ENCODE data around the gene TBCB. TPM values are rescaled to one million over a fixed set of nuclear protein-coding genes. Genes with fewer than 3 reads are reported as not detected.
"Not testable (repeated sequence)": the region's sequence is repeated elsewhere in the genome, so short reads cannot be mapped to it uniquely, and the experiment has no call there.

TBCB gene, protein sequence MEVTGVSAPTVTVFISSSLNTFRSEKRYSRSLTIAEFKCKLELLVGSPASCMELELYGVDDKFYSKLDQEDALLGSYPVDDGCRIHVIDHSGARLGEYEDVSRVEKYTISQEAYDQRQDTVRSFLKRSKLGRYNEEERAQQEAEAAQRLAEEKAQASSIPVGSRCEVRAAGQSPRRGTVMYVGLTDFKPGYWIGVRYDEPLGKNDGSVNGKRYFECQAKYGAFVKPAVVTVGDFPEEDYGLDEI
- 100 to 1,000 TPM; 121 to 123 TPM for total RNA-seq
- 100 to 1,000 TPM; 131 to 220 TPM for polyA plus RNA-seq
- long read RNA-seq, donor 1, transcript TBCB-201 (6 exons, 1,473 nt) = major isoform, 97 of 122 reads
- long read RNA-seq, donor 1, partial matches to known transcripts = 4 of 122 reads
- long read RNA-seq, donor 1, other reads (novel, unspliced or antisense) = 15 of 122 reads
- long read RNA-seq, donor 2, transcript TBCB-201 (6 exons, 1,473 nt) = major isoform, 43 of 58 reads
- long read RNA-seq, donor 2, partial matches to known transcripts = 3 of 58 reads
- long read RNA-seq, donor 2, other reads (novel, unspliced or antisense) = 7 of 58 reads

DNA sequence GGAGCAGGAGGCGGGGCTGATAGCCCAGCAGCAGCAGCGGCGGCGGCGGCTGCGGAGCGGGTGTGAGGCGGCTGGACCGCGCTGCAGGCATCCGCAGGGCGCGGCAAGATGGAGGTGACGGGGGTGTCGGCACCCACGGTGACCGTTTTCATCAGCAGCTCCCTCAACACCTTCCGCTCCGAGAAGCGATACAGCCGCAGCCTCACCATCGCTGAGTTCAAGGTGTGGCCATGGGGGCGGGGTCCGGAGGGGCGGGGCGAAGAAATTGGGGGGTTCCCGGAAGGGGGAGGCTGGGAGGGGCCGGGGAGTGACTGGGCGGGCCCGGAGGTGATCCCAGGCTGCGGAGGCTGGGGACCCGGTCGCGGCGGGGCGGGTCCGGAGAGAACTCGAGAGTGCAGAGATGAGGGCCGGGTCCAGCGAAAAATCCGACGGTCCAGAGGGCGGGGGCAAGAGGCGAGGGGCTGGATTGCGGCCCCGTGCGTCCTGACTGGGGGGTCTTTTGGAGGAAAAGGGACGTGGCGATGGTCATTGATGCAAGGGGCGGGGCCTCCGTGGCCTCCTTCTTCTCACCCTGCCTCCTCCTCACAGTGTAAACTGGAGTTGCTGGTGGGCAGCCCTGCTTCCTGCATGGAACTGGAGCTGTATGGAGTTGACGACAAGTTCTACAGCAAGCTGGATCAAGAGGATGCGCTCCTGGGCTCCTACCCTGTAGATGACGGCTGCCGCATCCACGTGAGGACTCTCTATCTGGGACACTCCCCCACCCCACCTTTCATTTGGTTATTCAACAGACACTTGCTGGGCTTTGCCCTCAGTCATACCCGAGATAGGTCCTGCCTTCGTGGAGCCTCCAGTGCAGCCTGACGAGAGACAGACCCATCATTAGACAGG, at the start of gene TBCB:
TBCB (plus strand) TSS at position 16 of the 891 bp plus-strand sequence; CDS start at position 109, 93 bp downstream.
- ATAC-seq (ENCODE audit: low FRiP score) = peak; percentile 76
- peak within 1 kb of the TSS in 1 of 2 donors; percentile 61 for H3K27ac ChIP-seq (ENCODE audit: low read depth in 1 of 2, low read length in 2 of 2)
- intact Hi-C loops (cut with DNase I) = loop anchor here in 1 of 2 donors (2.0 to 5.0 kb wide), 2 partner anchors 61 to 118 kb away; partner anchors contain the start of genes SDHAF1, THAP8 and WDR62
- DNase-seq = peak; percentile 90 to 94
- no peaks in the 10 kb centered on the region for H3K9me3 ChIP-seq (ENCODE audit: control insufficient read depth, low read length)
- no peaks in the 10 kb centered on the region for H3K27me3 ChIP-seq (ENCODE audit: control insufficient read depth in 1 of 2, insufficient read depth in 2 of 2, low read length in 1 of 2)
- WGBS, 2 donors = 2% methylated on average over 59 of the region's 59 CpGs
- H3K4me3 ChIP-seq (ENCODE audit: low read length in 2 of 2) = peak within 1 kb of the TSS; percentile 48 to 50
- H3K36me3 ChIP-seq (ENCODE audit: control insufficient read depth in 1 of 2, insufficient read depth in 2 of 2, low read length in 1 of 2) = no peaks in the 10 kb centered on the region
- H3K4me1 ChIP-seq (ENCODE audit: control insufficient read depth in 1 of 2, insufficient read depth in 2 of 2, low read length in 2 of 2) = no peaks in the 10 kb centered on the region

DNA sequence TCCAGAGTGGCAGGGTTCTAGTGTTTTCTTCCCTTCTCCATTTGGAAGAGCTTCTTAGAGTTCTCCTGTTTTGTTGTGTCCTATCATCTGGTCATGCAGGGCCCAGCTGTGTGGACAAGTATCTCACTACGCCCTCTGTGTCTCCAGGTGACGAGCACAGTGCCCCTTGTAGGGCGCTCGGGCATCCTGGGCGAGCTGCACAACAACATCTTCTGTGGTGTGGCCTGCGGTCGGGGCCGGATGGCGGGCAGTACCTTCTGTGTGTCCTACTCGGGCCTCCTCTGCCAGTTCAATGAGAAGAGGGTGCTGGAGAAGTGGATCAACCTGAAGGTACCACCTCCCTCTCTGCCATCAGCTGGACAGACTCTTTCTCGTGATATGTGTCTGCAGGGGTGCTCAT, 47.6 kb upstream of the TBCB start:
- 91 to 98% methylated on average over 11 of the region's 11 CpGs for WGBS, 2 donors
- intact Hi-C loops (cut with DNase I) = no loop called here

GRCh38 chr19:36068810-36069499, 46.3 kb upstream of the TBCB start:
- H3K36me3 ChIP-seq (ENCODE audit: control insufficient read depth in 1 of 2, insufficient read depth in 2 of 2, low read length in 1 of 2); H3K27ac ChIP-seq (ENCODE audit: low read depth in 1 of 2, low read length in 2 of 2); H3K4me1 ChIP-seq (ENCODE audit: control insufficient read depth in 1 of 2, insufficient read depth in 2 of 2, low read length in 2 of 2); intact Hi-C loops (cut with DNase I); ATAC-seq (ENCODE audit: low FRiP score); H3K4me3 ChIP-seq (ENCODE audit: low read length in 2 of 2); H3K27me3 ChIP-seq (ENCODE audit: control insufficient read depth in 1 of 2, insufficient read depth in 2 of 2, low read length in 1 of 2); H3K9me3 ChIP-seq (ENCODE audit: control insufficient read depth, low read length); DNase-seq: not testable (repeated sequence)
- WGBS, 2 donors = 97% methylated on average over 16 to 54 of the region's 57 CpGs

More for the DNA sequence above, 47.6 kb upstream of the TBCB start:
- no peaks in the 10 kb centered on the region for H3K9me3 ChIP-seq (ENCODE audit: control insufficient read depth, low read length)
- no peaks in the 10 kb centered on the region for H3K36me3 ChIP-seq (ENCODE audit: control insufficient read depth in 1 of 2, insufficient read depth in 2 of 2, low read length in 1 of 2)
- no peak overlapping the region for H3K27ac ChIP-seq (ENCODE audit: low read depth in 1 of 2, low read length in 2 of 2)
- DNase-seq (no peak), ATAC-seq (ENCODE audit: low FRiP score) (no peak)
- H3K4me1 ChIP-seq (ENCODE audit: control insufficient read depth in 1 of 2, insufficient read depth in 2 of 2, low read length in 2 of 2) = no peaks in the 10 kb centered on the region
- no peak overlapping the region for H3K4me3 ChIP-seq (ENCODE audit: low read length in 2 of 2)
- H3K27me3 ChIP-seq (ENCODE audit: control insufficient read depth in 1 of 2, insufficient read depth in 2 of 2, low read length in 1 of 2) = no peaks in the 10 kb centered on the region

DNA sequence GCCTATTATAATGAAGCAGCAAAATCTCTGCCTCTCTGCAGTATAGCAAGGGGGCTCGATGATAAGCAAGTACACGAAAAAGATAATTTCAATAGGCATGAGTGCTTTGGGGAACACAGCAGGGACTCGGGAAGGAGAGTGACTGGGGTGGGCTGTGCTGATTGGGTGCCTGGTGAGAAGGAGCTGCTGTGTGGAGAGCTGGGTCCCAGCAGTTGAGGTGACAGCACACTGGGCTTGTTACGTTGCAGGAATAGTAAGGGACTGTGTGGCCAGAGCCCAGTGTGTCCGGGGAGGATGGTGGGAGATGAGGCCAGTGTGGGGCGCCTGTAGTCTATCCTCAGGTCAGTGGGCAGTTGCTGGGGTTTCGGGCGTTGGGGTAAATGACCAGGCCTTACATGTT, 43.2 kb upstream of the TBCB start:
- no peaks in the 10 kb centered on the region for H3K36me3 ChIP-seq (ENCODE audit: control insufficient read depth in 1 of 2, insufficient read depth in 2 of 2, low read length in 1 of 2)
- no peaks in the 10 kb centered on the region for H3K9me3 ChIP-seq (ENCODE audit: control insufficient read depth, low read length)
- ATAC-seq (ENCODE audit: low FRiP score) (no peak), DNase-seq (no peak)
- H3K27me3 ChIP-seq (ENCODE audit: control insufficient read depth in 1 of 2, insufficient read depth in 2 of 2, low read length in 1 of 2) = no peaks in the 10 kb centered on the region
- WGBS, 2 donors = 87 to 96% methylated on average over 8 of the region's 8 CpGs
- H3K27ac ChIP-seq (ENCODE audit: low read depth in 1 of 2, low read length in 2 of 2) = no peak overlapping the region
- no peaks in the 10 kb centered on the region for H3K4me1 ChIP-seq (ENCODE audit: control insufficient read depth in 1 of 2, insufficient read depth in 2 of 2, low read length in 2 of 2)
- intact Hi-C loops (cut with DNase I) = no loop called here
- H3K4me3 ChIP-seq (ENCODE audit: low read length in 2 of 2) = no peak overlapping the region

DNA sequence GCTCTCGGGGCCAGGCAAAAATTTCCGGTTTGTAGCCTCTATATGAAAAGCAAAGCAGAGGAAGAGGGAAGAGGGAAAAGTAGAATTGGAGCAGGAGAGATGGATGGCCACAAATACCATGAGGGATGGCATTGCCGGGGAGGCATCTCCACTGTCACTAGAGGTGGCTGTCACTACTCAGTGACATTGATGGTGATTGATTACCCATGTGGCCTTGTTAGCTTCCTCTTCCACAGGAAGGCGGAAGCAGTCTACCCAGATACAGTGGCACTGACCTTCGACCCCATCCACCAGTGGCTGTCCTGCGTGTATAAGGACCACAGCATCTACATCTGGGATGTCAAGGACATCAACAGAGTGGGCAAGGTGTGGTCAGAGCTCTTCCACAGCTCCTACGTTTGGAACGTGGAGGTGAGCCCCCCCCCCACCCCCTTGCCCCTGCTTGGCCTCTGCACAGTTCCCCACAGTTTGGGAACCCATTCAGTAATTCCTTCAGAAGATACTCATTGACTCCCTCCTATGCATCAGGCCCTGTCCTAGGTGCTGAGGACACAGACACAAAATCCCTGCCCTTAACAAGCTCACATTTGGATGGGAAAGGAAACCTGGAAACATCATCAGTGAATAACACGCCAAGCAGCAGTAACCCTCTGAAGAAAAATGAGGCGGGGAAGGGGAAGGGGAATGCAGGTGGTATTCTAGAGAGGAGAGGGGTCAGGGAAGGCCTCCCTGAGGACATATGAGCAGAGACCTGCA, 42.0 kb upstream of the TBCB start:
- intact Hi-C loops (cut with DNase I) = no loop called here
- Histone ChIP-seq H3K27ac (ENCODE audit: low read depth in 1 of 2, low read length in 2 of 2) (no peak overlapping the region), H3K9me3 (ENCODE audit: control insufficient read depth, low read length) (no peaks in the 10 kb centered on the region), H3K4me3 (ENCODE audit: low read length in 2 of 2) (no peak overlapping the region), H3K4me1 (ENCODE audit: control insufficient read depth in 1 of 2, insufficient read depth in 2 of 2, low read length in 2 of 2) (no peaks in the 10 kb centered on the region), H3K36me3 (ENCODE audit: control insufficient read depth in 1 of 2, insufficient read depth in 2 of 2, low read length in 1 of 2) (no peaks in the 10 kb centered on the region), H3K27me3 (ENCODE audit: control insufficient read depth in 1 of 2, insufficient read depth in 2 of 2, low read length in 1 of 2) (no peaks in the 10 kb centered on the region)
- ATAC-seq (ENCODE audit: low FRiP score) (no peak), DNase-seq (no peak)
- 85% methylated on average over 10 of the region's 10 CpGs for WGBS, 2 donors

- no peak for DNase-seq
- Histone ChIP-seq H3K36me3 (ENCODE audit: control insufficient read depth in 1 of 2, insufficient read depth in 2 of 2, low read length in 1 of 2) (no peaks in the 10 kb centered on the region), H3K27me3 (ENCODE audit: control insufficient read depth in 1 of 2, insufficient read depth in 2 of 2, low read length in 1 of 2) (no peaks in the 10 kb centered on the region), H3K4me3 (ENCODE audit: low read length in 2 of 2) (no peak overlapping the region), H3K9me3 (ENCODE audit: control insufficient read depth, low read length) (no peaks in the 10 kb centered on the region), H3K27ac (ENCODE audit: low read depth in 1 of 2, low read length in 2 of 2) (no peak overlapping the region), H3K4me1 (ENCODE audit: control insufficient read depth in 1 of 2, insufficient read depth in 2 of 2, low read length in 2 of 2) (no peaks in the 10 kb centered on the region)
- intact Hi-C loops (cut with DNase I) = no loop called here
- no peak for ATAC-seq (ENCODE audit: low FRiP score)
- WGBS, 2 donors = 92% methylated on average over 3 of the region's 3 CpGs
Observed at GRCh38 chr19:36079389-36079945, 35.8 kb upstream of the TBCB start.

- Histone ChIP-seq H3K9me3 (ENCODE audit: control insufficient read depth, low read length) (no peaks in the 10 kb centered on the region), H3K27me3 (ENCODE audit: control insufficient read depth in 1 of 2, insufficient read depth in 2 of 2, low read length in 1 of 2) (no peaks in the 10 kb centered on the region), H3K27ac (ENCODE audit: low read depth in 1 of 2, low read length in 2 of 2) (no peak overlapping the region), H3K36me3 (ENCODE audit: control insufficient read depth in 1 of 2, insufficient read depth in 2 of 2, low read length in 1 of 2) (no peaks in the 10 kb centered on the region), H3K4me3 (ENCODE audit: low read length in 2 of 2) (no peak overlapping the region), H3K4me1 (ENCODE audit: control insufficient read depth in 1 of 2, insufficient read depth in 2 of 2, low read length in 2 of 2) (no peaks in the 10 kb centered on the region)
- no peak for DNase-seq
- 82 to 95% methylated on average over 3 of the region's 3 CpGs for WGBS, 2 donors
- no peak for ATAC-seq (ENCODE audit: low FRiP score)
- intact Hi-C loops (cut with DNase I) = no loop called here
Observed at GRCh38 chr19:36081385-36081784, 33.9 kb upstream of the TBCB start.
